NCI-H526 (cell line): ENCODE data around the gene AFG1L.
"Not testable (repeated sequence)": the region's sequence is repeated elsewhere in the genome, so short reads cannot be mapped to it uniquely, and the experiment has no call there.

Experiments
- DNase-seq, 2 experiments: peaks; one replicate each; lab custom pipeline; 2025; lab: John Stamatoyannopoulos, UW

Gene AFG1L

DNA sequence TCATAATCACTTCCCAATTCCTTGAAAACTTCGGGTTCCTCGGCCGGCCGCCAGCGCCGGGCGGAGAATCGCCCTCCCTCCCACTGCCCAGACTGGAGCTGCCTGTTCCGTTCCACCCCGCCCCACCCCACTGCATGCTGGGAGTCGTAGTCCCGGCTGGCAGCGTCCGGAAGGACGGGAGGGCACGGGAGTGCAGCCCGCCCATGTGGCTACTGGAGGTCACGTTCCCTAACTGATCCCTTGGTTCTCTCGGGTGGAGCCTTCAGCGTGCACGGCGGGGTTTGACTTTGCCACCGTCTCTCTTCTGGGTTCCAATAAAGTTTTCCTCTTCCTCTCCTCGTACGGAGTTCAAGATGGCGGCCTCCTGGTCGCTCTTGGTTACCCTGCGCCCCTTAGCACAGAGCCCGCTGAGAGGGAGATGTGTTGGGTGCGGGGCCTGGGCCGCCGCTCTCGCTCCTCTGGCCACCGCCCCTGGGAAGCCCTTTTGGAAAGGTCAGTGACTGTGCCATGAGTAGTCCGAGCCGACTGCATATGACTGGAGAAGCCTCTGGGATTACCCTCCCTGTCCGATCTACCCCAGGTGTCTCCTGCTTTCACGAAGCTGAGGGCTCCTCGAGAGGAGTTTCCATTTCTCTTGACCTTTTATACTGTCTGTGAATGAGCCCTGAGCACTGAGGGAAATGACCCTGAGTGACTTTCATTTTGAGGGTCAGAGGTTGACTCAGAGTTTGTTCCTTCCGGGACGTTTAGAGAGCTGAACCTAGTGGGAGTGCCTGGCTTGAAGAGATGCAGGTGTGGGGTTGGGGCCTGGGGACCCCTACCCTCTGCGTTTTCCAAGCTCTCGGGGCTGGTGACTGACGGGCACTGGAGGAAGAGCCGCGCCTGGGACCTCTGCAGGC is at the start of gene AFG1L:
AFG1L (plus strand) TSS at position 328 of the 899 bp plus-strand sequence; CDS start at position 354, 26 bp downstream.
- peak; percentile 86 to 92 for DNase-seq

DNA sequence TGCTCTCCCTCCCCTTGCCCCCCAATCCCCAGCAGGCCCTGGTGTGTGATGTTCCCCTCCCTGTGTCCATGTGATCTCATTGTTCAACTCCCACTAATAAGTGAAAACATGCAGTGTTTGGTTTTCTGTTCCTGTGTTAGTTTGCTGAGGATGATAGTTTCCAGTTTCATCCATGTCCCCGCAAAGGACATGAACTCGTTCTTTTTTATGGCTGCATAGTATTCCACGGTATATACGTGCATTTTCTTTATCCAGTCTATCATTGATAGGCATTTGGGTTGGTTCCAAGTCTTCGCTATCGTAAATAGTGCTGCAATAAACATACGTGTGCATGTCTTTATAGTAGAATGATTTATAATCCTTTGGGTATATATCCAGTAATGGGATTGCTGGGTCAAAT is 49.8 kb upstream of the AFG1L start:
- not testable (repeated sequence) for DNase-seq

DNA sequence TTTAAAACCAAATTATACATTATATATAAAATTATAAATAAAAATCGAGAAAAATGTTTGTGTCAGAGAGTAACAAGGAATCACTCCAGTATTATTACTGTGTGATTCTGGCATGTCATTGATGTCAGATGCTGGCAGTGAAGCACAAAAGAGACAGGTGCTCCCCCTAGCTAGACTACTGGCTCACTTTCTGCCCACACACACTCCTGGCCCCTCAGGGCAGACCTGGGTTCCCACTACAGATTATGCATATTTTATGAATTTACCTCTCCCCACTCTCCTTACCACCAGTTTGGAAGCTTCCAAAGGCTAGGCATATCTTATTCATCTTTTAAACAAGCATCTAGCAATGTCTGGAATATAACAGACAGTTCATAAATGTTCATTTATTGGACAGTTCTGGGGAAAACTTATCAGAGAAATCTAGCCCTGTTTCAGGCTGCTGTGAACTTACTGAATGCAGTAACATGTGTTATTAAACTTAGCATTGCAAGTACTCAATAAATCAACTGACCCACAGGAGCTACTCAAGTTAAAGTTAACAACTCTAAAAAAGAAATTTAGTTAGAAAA is 46.8 kb upstream of the AFG1L start:
- DNase-seq = no peak

DNA sequence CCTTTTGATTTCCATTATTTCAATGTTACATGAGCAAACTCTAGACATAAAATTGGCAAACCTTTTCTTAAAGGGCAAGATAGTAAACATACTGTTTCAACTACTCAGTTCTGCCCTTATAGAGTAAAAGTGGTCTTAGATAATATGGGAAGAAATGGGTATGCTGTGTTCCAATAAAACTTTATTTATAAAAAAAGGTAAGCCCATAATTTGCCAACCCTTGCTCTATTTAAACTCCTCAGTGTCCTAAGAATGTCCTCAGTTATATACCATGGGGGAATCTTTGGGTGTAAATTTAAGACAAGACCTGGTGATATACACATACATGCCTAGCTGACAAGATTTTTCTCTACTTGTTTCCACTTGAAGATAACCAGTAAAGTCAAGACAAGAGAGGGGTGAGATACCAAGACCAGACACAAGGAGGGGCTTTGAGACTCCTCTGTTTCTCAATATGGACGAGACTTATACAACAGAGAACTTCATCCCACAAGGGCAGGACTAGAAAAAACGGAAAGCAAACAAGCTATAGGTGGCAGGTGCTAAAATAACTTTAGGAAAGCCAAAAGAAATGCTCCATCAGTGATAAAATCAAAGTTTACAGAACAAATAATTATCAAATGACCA is 44.5 kb upstream of the AFG1L start:
- no peak for DNase-seq

DNA sequence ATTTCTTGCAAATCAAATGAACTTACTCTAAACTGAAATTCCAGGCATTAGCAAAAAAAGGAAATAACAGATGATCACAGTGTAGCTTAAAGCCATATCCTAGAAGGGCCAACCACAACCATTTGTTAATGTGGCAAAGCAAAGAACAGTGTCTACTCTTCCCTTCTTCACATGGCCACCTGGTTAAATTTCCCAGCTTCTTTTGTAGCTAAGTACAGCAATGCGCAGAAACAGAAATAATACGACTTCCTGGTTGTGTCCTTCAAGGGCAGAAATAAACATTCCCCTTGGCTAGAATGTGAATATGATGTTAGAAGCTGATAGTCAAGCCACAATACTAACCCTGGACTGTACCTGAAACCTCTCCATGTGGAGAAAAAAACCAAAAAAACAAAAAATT is 43.6 kb upstream of the AFG1L start:
- no peak for DNase-seq

DNA sequence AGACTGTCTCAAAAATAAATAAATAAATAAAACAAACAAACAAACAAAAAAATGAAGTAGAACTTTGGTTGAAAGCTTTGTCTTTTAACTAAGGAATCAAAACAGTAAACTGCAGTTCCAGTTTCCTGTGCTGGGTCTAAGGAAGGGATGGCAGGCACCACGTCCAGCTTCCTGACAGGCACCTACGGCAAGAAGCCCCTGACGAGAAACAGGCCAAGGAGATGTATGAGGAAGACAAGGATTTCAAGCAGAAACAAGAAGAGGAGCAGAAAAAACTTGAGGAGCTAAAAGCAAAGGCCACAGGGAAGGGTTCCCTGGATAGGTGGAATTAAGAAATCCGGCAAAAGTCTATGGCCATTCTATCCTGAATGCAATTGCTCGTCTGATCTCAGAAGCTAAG is 42.8 kb upstream of the AFG1L start:
- no peak for DNase-seq

DNA sequence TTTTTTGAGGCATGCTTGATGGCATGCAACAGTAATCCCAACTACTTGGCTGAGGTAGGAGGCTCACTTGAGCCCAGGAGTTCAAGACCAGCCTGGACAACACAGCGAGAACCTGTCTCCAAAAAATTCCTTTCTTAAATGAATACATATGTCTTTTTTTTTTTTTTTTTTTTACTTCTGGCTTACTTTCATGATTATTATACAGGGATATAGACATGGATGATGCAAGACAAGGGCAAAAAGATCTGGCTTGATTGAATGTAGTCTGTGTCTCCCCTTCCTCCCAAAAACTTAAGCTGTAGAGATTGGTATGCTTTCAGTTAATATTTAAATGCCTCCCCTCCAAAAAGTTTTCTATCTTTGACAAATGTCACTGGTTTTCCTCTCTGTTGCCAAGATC is 41.6 kb upstream of the AFG1L start:
- DNase-seq = no peak

DNA sequence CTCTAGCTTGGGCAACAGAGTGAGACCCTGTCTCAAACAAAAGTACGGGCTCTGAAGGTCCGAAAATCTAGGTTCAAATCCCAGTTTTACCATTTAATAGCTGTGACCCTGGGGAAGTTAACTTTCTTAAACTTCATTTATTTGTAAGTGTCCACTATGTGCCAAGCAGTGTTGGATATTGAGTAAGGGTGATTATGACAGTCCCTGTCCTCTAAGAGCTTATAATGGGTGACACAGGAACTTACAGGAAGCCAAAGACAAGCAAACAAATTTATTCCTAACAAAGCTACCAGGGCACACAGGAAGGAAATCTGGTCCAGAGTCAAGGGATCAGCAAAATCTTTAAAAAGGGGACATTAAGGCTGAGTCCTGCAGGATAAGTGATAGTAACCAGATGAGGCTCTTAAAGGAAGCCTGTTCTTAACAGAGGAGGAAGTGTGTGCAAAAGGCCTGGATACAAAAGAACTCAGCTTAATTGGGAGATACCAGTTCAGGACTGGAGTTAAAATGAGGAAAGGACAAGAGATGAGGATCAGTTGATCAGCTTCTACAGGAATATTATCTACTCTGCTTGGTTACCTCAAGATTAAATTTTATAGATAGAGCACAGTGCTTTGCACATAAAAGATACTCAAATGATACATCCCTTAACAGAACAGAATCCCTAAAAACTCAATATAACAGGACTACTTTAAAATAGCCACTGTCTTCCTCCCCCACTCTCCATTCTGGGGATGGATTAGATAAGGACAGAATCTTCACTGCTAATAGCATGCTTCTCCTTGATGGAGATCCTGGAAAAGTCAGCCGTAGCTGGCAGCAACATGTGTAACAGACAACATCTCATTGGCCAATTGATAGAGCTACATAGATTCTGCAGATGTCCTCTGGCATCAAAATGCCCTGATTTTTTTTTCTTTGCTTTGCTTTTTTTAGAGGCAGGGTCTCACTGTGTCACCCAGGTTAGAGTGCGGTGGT is 40.1 kb upstream of the AFG1L start:
- DNase-seq = no peak

DNA sequence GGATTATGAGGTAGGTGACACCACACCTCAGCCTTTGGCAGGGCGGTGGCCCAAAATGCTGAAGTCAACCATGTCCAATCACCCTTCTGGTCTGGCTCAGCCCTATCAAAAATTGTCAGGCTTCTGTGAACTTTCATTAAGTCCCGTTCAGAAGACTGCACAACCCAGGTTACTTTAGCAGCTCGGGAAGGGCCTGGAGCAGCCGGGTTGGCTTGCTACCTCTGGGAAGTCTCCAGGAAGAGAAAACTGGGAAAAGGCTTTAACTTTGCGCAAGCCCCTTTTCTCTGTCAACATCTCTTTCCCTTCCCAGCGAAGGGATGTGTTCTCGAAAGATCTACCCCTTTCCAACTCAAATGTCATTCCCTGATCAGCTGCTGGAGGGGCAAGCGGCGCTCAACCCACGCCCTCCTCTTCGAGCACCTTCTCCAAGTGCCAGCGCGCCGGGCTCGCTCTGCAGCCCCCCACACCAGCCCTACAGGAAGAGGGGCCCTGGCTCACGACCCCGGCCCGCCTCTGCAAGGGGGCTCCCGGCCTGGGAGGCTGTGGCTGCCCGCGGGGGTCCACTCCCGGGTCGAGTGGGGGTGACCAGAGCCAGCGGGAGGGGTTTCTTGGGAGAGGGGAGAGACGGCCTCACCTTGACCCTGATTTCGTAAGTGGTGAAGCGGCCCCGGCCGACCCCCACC is 34.6 kb upstream of the AFG1L start:
- peak; percentile 58 to 71 for DNase-seq

DNA sequence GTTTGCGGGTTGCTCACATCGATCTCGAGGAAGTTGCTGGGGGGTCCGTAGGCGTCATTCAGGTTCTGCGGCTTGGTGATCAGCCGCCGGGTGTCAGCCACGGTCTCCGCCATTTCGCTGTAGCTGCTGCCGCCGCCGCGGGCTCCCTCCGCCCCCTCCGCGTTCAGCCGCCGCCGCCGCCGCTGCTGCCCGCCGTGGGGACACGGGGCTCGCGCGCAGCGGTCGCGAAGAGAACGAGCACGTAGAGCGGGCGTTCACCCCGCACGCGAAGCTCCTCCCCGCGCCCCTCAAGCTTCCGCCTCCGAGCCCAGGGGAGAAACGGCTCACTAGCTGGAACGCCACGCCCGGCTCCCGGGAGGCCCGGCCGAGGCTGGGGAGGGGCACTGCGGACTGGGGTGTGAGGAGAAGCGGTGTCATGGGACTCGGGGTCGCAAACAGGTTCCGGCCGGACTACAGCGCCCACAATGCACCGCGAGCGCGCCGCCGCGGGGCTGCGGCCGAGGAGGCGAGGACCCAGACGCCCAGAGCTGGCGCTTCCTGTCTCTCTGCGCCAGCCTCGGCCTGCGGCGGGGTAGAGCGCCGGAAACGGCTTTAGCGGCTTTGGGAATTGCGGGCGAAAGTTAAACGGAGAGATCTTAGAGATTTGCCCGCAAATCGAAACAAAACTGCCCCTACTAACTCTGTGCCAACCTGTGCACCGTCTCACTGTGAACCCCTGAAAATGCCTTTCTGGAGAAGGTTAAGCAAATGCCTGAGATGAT is 33.9 kb upstream of the AFG1L start, which contains the start of gene SNX3:
SNX3 (minus strand) TSS at position 232 of the 761 bp plus-strand sequence; CDS start at position 113, 119 bp downstream.
- peak; percentile 91 to 98 for DNase-seq

DNA sequence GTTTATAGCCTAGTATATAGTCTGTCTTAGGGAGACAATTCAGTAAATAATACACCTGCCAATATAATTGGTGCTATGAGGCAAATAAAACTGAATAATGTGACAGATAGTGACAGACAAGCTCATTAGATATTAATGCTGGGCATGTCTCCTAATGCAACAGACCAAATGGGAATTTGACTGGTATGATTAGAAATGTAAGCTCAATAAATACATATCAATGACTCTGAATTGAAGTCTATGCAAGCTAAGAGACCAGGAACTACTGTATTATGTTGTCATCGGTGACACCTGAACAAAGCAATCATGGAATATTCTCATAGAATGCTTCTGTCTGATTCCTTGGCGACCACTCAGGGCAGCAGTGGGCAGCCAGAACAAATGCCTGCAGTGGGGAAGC is 31.5 kb upstream of the AFG1L start:
- no peak for DNase-seq

DNA sequence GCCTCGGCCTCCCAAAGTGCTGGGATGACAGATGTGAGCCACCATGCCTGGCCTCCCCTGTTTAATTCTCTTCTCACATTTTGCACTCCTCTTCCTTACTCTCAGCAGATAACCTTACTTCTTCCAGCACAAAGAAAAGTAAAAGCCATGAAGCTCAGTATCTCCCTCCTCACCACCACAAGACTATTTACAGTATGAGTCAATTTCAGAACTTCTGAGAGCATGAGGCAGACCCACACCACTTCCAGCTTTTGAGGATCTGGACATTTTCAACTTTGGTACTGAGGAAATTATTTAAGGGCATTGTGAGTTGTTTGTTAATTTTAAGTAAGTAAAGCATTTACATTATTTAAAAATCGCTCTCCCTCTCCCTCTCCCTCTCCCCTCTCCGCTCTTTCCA is 26.0 kb upstream of the AFG1L start:
- DNase-seq = no peak

DNA sequence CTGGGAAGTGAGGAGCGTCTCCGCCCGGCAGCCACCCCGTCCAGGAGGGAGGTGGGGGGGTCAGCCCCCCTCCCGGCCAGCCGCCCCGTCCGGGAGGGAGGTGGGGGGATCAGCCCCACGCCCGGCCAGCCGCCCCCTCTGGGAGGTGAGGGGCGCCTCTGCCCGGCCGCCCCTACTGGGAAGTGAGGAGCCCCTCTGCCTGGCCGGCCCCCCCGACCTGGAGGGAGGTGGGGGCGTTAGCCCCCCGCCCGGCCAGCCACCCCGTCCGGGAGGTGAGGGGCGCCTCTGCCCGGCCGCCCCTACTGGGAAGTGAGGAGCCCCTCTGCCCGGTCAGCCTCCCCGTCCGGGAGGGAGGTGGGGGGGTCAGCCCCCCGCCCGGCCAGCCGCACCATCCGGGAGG is 24.9 kb upstream of the AFG1L start:
- not testable (repeated sequence) for DNase-seq

DNA sequence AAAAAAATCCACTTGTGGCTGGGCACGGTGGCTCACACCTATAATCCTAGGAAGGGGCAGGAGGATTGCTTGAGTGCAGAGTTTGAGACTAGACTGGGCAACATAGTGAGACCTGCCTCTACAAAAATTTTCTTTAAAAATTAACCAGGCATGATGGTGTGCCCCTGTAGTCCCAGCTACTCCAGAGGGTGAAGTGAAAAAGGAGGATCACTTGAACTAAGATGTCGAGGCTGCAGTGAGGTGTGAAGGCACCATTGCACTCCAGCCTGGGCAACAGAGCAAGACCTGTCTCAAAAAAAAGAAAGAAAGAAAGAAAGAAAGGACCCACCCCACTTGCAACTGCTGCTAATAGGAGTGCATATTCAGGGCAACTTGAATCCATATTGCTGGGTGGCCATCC is 20.3 kb upstream of the AFG1L start:
- no peak for DNase-seq

DNA sequence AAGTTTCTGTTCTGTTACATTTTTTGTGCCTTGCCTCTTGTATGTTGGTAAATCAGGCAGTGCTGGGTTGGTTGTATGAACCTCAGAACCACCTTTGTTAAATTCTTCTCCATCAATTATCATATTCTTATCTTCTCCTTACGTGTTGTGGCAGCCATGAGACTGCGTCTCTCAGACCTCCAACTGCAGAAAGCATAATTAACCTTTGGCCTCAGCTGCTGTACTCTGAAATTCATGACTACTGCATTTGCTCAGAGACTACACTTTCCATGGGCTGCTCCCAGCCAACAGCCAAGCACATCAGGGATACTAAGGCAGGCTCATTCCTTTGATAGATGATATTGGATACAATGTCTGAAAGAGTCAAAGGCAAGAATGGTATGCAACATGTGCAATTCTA is 18.9 kb upstream of the AFG1L start:
- DNase-seq = no peak

DNA sequence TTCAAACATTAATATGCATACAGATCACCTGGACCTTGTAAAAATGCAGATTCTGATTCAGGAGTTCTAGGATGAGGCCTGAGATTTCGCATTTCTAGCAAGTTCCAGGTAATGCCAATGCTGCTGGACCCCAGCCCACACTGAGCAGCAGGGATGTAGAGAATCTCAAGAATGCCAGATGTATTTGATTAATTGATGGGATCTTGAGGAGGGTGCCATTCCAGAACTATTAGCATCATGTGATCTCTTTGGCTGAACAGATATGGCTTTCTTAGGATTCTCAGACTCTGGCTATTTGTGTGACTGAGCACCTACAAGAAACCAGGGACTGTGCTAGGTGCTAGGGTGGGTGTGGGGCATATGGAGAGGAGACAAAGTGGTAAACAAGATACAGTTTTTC is 17.6 kb upstream of the AFG1L start:
- no peak for DNase-seq

DNA sequence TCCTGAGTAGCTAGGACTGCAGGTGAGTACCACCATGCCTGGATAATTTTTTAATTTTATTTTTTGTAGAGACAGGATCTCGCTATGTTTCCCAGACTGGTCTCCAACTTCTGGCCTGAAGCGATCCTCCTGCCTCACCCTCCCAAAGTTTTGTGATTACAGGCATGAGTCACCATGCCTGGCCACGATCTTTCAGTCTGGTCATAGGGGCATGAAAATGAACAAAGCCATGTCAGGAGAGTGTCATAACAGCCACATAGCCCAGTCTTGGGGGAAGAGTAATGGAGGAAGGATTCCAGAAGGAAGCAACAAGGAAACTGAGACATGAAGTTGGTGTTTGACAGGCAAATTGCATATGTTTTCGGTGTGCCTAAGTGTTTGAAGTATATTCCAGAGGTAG is 17.0 kb upstream of the AFG1L start:
- DNase-seq = no peak

DNA sequence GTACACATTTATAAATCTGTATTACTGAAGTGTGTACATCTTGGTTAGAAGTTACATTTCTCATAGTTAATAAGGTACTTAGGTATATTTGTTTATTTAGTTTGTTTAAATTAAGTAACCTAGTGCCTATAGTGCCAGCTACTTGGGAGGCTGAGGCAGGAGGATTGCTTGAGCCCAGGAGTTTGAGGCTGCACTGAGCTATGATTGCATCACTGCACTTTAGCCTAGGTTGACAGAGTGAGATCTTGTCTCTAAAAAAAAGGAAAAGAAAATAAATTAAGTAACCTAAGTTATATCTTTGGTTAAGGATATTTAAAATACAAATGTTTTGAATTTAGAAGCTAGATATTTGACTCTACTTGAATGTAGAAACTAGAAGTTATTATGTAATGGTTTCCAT is 9.5 kb upstream of the AFG1L start:
- no peak for DNase-seq

DNA sequence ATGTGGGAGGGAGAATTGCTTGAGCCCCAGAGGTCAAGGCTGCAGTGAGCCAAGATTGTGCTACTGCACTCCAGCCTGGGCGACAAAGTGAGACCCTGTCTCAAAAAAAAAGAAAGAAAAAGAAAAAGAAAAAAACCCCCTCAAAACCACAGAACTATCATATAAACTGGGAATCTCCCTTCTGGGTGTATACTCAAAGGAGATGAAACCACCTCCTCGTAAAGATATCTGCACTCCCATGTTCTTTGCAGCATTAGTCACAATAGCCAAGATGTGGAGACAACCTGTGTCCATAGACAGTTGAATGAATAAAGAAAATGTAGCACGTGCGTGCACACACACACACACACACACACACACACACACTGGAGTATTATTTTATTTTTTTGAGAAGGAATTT is 8.5 kb upstream of the AFG1L start:
- no peak for DNase-seq

DNA sequence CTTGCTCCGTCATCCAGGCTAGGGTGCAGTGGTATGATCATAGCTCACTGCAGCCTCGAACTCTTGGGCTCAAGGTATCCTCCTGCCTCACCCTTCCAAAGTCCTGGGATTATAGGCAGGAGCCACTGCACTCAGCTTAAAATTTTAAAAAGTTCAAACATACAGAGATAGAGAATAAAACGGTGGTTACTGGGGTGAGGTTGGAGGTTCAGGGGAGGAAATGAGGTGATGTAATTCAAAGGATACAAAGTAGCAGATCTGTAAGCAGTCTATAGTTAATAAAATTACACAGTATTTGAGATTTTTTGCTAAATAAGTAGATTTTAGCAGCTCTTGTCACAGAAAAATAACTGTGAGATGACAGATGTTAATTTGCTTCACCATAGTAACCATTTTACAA is 7.5 kb upstream of the AFG1L start:
- DNase-seq = no peak

DNA sequence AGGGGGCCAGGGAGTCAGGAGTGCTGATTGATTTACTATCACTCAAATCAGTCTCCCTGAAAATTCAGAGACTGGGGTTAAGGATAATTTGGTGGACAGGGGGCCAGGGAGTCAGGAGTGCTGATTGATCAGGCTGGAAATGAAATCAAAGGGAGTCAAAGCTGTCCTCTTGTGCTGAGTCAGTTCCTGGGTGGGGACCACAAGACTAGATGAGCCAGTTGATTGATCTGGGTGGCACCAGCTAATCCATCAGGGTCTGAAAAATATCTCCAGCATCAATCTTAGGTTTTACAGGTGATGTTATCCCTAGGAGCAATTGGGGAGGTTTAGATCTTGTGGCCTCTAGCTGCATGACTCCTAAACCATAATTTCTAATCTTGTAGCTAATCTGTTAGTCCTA is 6.1 kb upstream of the AFG1L start:
- no peak for DNase-seq
